Measurements from ENCODE around the gene SLC44A4. TPM values are rescaled to one million over a fixed set of nuclear protein-coding genes. Genes with fewer than 3 reads are reported as not detected.

SLC44A4 gene
- total RNA-seq, 1 donor from 2014 or later, result 0.94 TPM

GRCh38 chr6:31815025-31815838 lies 63.6 kb downstream of the SLC44A4 start, which contains the start of the genes HSPA1A and HSPA1L:
Gene HSPA1A (plus strand): TSS chr6:31815543. CDS start chr6:31815757, 214 bp downstream.
Gene HSPA1L (minus strand): TSS chr6:31815283. CDS start chr6:31811972, 3,311 bp downstream.
- H3K36me3 Mint-ChIP-seq, result peaks cover 10% of the 10 kb centered on the region
- peak within 1 kb of the TSS; percentile 82 for H3K4me3 Mint-ChIP-seq
- H3K4me1 Mint-ChIP-seq, result peaks cover 33% of the 10 kb centered on the region
- H3K27ac Mint-ChIP-seq, result peak within 1 kb of the TSS; percentile 100
- no peak for TF ChIP-seq CTCF (IDR thresholded peaks at IDR 0.05; ENCODE audit: unreplicated experiment)
- H3K9me3 Mint-ChIP-seq, result peaks cover 4% of the 10 kb centered on the region
- no peaks in the 10 kb centered on the region for H3K27me3 Mint-ChIP-seq (ENCODE audit: low read depth)
- DNase-seq (ENCODE audit: low spot score in 2 of 2, unreplicated experiment in 2 of 2), result peak; percentile 82 to 89

GRCh38 chr6:31814677-31815024 lies 64.1 kb downstream of the SLC44A4 start:
- peaks cover 4% of the 10 kb centered on the region for H3K9me3 Mint-ChIP-seq
- H3K27ac Mint-ChIP-seq, result peak overlapping the region; percentile 100
- DNase-seq (ENCODE audit: low spot score in 2 of 2, unreplicated experiment in 2 of 2), result peak; percentile 84 to 86
- H3K27me3 Mint-ChIP-seq (ENCODE audit: low read depth), result no peaks in the 10 kb centered on the region
- H3K4me3 Mint-ChIP-seq, result peak overlapping the region; percentile 82
- no peak for TF ChIP-seq CTCF (IDR thresholded peaks at IDR 0.05; ENCODE audit: unreplicated experiment)
- peaks cover 10% of the 10 kb centered on the region for H3K36me3 Mint-ChIP-seq
- peaks cover 29% of the 10 kb centered on the region for H3K4me1 Mint-ChIP-seq

GRCh38 chr6:31813465-31813849 lies 65.3 kb downstream of the SLC44A4 start:
- Mint-ChIP-seq H3K36me3 (peaks cover 8% of the 10 kb centered on the region), H3K27ac (peak overlapping the region; percentile 98), H3K9me3 (peaks cover 4% of the 10 kb centered on the region), H3K4me1 (peaks cover 27% of the 10 kb centered on the region), H3K27me3 (ENCODE audit: low read depth) (no peaks in the 10 kb centered on the region), H3K4me3 (no peak overlapping the region)
- TF ChIP-seq CTCF (IDR thresholded peaks at IDR 0.05; ENCODE audit: unreplicated experiment), result no peak
- DNase-seq (ENCODE audit: low spot score in 2 of 2, unreplicated experiment in 2 of 2), result no peak

Other genes starting within 250 kb of the SLC44A4 start
- gene BAG6, start 226.3 kb downstream of the SLC44A4 start, total RNA-seq, result 327 to 338 TPM (median 338 TPM) in 3 replicates
- 2.4 to 3.4 TPM (median 3.1 TPM) in 3 replicates for gene APOM, start 223.1 kb downstream of the SLC44A4 start, total RNA-seq
- 19.0 to 19.3 TPM (median 19.2 TPM) in 3 replicates for gene C6orf47, start 218.2 kb downstream of the SLC44A4 start, total RNA-seq
- 12.7 to 14.8 TPM (median 14.3 TPM) in 3 replicates for gene GPANK1, start 214.0 kb downstream of the SLC44A4 start, total RNA-seq
- gene CSNK2B, start 212.9 kb downstream of the SLC44A4 start, total RNA-seq, result 155 to 157 TPM (median 157 TPM) in 3 replicates
- 34.2 to 37.5 TPM (median 36.5 TPM) in 3 replicates for gene LY6G5B, start 209.0 kb downstream of the SLC44A4 start, total RNA-seq
- gene LY6G5C, start 197.9 kb downstream of the SLC44A4 start, total RNA-seq, result 1.5 to 2.3 TPM (median 2.3 TPM) in 3 replicates
- 54.1 to 55.4 TPM (median 54.6 TPM) in 3 replicates for gene ABHD16A, start 175.7 kb downstream of the SLC44A4 start, total RNA-seq
- not detected in 3 replicates for gene LY6G6F, start 172.1 kb downstream of the SLC44A4 start, total RNA-seq
- 0.67 to 1.8 TPM (median 0.82 TPM) in 3 replicates for gene LY6G6D, start 163.6 kb downstream of the SLC44A4 start, total RNA-seq
- gene LY6G6C, start 157.3 kb downstream of the SLC44A4 start, total RNA-seq, result 0.89 to 1.4 TPM (median 1.3 TPM) in 3 replicates
- gene MPIG6B, start 155.6 kb downstream of the SLC44A4 start, total RNA-seq, result 0.16 to 0.33 TPM (median 0.25 TPM) in 3 replicates
- gene DDAH2, start 149.7 kb downstream of the SLC44A4 start, total RNA-seq, result 142 to 144 TPM (median 143 TPM) in 3 replicates
- 133 to 139 TPM (median 136 TPM) in 3 replicates for gene CLIC1, start 142.5 kb downstream of the SLC44A4 start, total RNA-seq
- 38.6 to 48.2 TPM (median 42.9 TPM) in 3 replicates for gene MSH5, start 139.0 kb downstream of the SLC44A4 start, total RNA-seq
- gene SAPCD1, start 116.3 kb downstream of the SLC44A4 start, total RNA-seq, result 8.7 to 12.8 TPM (median 11.6 TPM) in 3 replicates
- gene VWA7, start 101.7 kb downstream of the SLC44A4 start, total RNA-seq, result 1.5 to 1.8 TPM (median 1.6 TPM) in 3 replicates
- 82.8 to 90.4 TPM (median 83.8 TPM) in 3 replicates for gene VARS1, start 83.2 kb downstream of the SLC44A4 start, total RNA-seq
- 55.8 to 58.2 TPM (median 57.0 TPM) in 3 replicates for gene LSM2, start 72.0 kb downstream of the SLC44A4 start, total RNA-seq
- gene HSPA1L, start 63.7 kb downstream of the SLC44A4 start, total RNA-seq, result 1.7 to 2.2 TPM (median 2.1 TPM) in 3 replicates
- gene HSPA1A, start 63.5 kb downstream of the SLC44A4 start, total RNA-seq, result 61.3 to 70.1 TPM (median 61.7 TPM) in 3 replicates
- gene HSPA1B, start 51.3 kb downstream of the SLC44A4 start, total RNA-seq, result 105 to 109 TPM (median 108 TPM) in 3 replicates
- gene NEU1, start 16.2 kb downstream of the SLC44A4 start, total RNA-seq, result 23.2 to 24.7 TPM (median 24.4 TPM) in 3 replicates
- 127 to 135 TPM (median 129 TPM) in 3 replicates for gene EHMT2, start 18.7 kb upstream of the SLC44A4 start, total RNA-seq
- gene ZBTB12, start 23.1 kb upstream of the SLC44A4 start, total RNA-seq, result 35.3 to 37.1 TPM (median 35.9 TPM) in 3 replicates
- gene C2, start 48.7 kb upstream of the SLC44A4 start, total RNA-seq, result 1.6 to 2.9 TPM (median 2.7 TPM) in 3 replicates
- 1.4 to 2.4 TPM (median 1.8 TPM) in 3 replicates for gene CFB, start 67.1 kb upstream of the SLC44A4 start, total RNA-seq
- 55.5 to 60.0 TPM (median 59.8 TPM) in 3 replicates for gene NELFE, start 80.0 kb upstream of the SLC44A4 start, total RNA-seq
- 78.6 to 84.3 TPM (median 82.0 TPM) in 3 replicates for gene SKIC2, start 80.2 kb upstream of the SLC44A4 start, total RNA-seq
- 25.2 to 28.1 TPM (median 26.1 TPM) in 3 replicates for gene DXO, start 93.1 kb upstream of the SLC44A4 start, total RNA-seq
- gene C4A, start 103.1 kb upstream of the SLC44A4 start, total RNA-seq, result 12.0 to 15.3 TPM (median 12.3 TPM) in 3 replicates
- gene C4B, start 135.8 kb upstream of the SLC44A4 start, total RNA-seq, result 10.4 to 12.5 TPM (median 11.5 TPM) in 3 replicates
- gene CYP21A2, start 159.4 kb upstream of the SLC44A4 start, total RNA-seq, result 0.58 to 1.2 TPM (median 0.91 TPM) in 3 replicates
- gene TNXB, start 230.3 kb upstream of the SLC44A4 start, total RNA-seq, result 10.8 to 13.9 TPM (median 13.6 TPM) in 3 replicates
- gene ATF6B, start 249.2 kb upstream of the SLC44A4 start, total RNA-seq, result 95.8 to 99.8 TPM (median 96.3 TPM) in 3 replicates